HFFc6 (cell line): ENCODE measurements around the gene RNF215. TPM values are rescaled to one million over a fixed set of nuclear protein-coding genes. Genes with fewer than 3 reads are reported as not detected.

Experiments
- DNase-seq: peaks from one replicate; pipeline ENCODE4 v3.0.0-alpha.2; 2018
- H3K27ac Mint-ChIP-seq: 2 replicates; pipeline ENCODE4 v1.8.0; 2020; ENCODE audit warnings: mild to moderate bottlenecking, mixed read lengths
- H3K27me3 Mint-ChIP-seq: 2 replicates; pipeline ENCODE4 v1.8.0; 2021; ENCODE audit warnings: mild to moderate bottlenecking, moderate library complexity, mixed read lengths; ENCODE audit not compliant: insufficient read depth
- H3K36me3 Mint-ChIP-seq: 2 replicates; pipeline ENCODE4 v1.8.0; 2021; ENCODE audit warnings: low read depth, mixed read lengths
- H3K4me1 Mint-ChIP-seq: 2 replicates; pipeline ENCODE4 v1.8.0; 2020; ENCODE audit warnings: low read depth, mixed read lengths
- H3K4me3 Mint-ChIP-seq: 2 replicates; pipeline ENCODE4 v1.8.0; 2020; ENCODE audit warnings: mild to moderate bottlenecking, moderate library complexity, mixed read lengths
- H3K9me3 Mint-ChIP-seq: 2 replicates; pipeline ENCODE4 v1.8.0; 2020; ENCODE audit warnings: mild to moderate bottlenecking, mixed read lengths
- CTCF ChIP-seq: fragments of 200-600 bp; sonication (generic); IDR thresholded peaks from 2 replicates; pipeline ENCODE4 v1.5.0; 2021; ENCODE audit warnings: antibody characterized with exemption, mild to moderate bottlenecking
- total RNA-seq, 6 experiments: library from RNA; stranded (reverse); fragmentation: NEBNext Ultra II Directional; extraction: Animal tissue kit (Norgen Biotek cat#: 25700); gene quantifications; 2 replicates in 1 of 6; 3 replicates in 5 of 6; pipeline ENCODE4 v1.2.3, GENCODE V29; 2021

Gene RNF215
- total RNA-seq, 6 experiments from 2014 or later, result 12.7 to 18.9 (median 15.3) TPM

GRCh38 chr22:30420347-30421125, 33.3 kb upstream of the RNF215 start:
- peak; percentile 79 for DNase-seq
- H3K27ac Mint-ChIP-seq, result peak overlapping the region; percentile 94
- H3K4me1 Mint-ChIP-seq, result peaks cover 68% of the 10 kb centered on the region
- H3K36me3 Mint-ChIP-seq, result peaks cover 27% of the 10 kb centered on the region
- H3K27me3 Mint-ChIP-seq, result peaks cover 3% of the 10 kb centered on the region
- peak overlapping the region; percentile 57 for H3K4me3 Mint-ChIP-seq
- TF ChIP-seq CTCF, result no peak
- H3K9me3 Mint-ChIP-seq, result no peaks in the 10 kb centered on the region

- TF ChIP-seq CTCF, result no peak
- no peak for DNase-seq
- peaks cover 44% of the 10 kb centered on the region for H3K36me3 Mint-ChIP-seq
- H3K9me3 Mint-ChIP-seq, result no peaks in the 10 kb centered on the region
- H3K4me1 Mint-ChIP-seq, result peaks cover 70% of the 10 kb centered on the region
- H3K4me3 Mint-ChIP-seq, result no peak overlapping the region
- H3K27me3 Mint-ChIP-seq, result peaks cover under 1% of the 10 kb centered on the region
- H3K27ac Mint-ChIP-seq, result peak overlapping the region; percentile 80
These were observed 29.6 kb upstream of the RNF215 start for GRCh38 chr22:30416837-30417236.

- no peak for DNase-seq
- Mint-ChIP-seq H3K36me3 (peaks cover 47% of the 10 kb centered on the region), H3K4me1 (peaks cover 69% of the 10 kb centered on the region), H3K9me3 (no peaks in the 10 kb centered on the region), H3K27ac (peak overlapping the region; percentile 80), H3K4me3 (no peak overlapping the region; the same call in 1 of the 2 replicates), H3K27me3 (no peaks in the 10 kb centered on the region; the same call in 1 of the 2 replicates)
- TF ChIP-seq CTCF, result no peak
These were observed 29.2 kb upstream of the RNF215 start for GRCh38 chr22:30416403-30416802.

GRCh38 chr22:30414525-30415047, 27.4 kb upstream of the RNF215 start:
- no peak overlapping the region for H3K4me3 Mint-ChIP-seq
- peak overlapping the region; percentile 74 for H3K27ac Mint-ChIP-seq
- H3K4me1 Mint-ChIP-seq, result peaks cover 52% of the 10 kb centered on the region
- peaks cover 47% of the 10 kb centered on the region for H3K36me3 Mint-ChIP-seq
- no peak for TF ChIP-seq CTCF
- DNase-seq, result peak; percentile 35
- no peaks in the 10 kb centered on the region for H3K9me3 Mint-ChIP-seq
- no peaks in the 10 kb centered on the region; the same call in 1 of the 2 replicates for H3K27me3 Mint-ChIP-seq

GRCh38 chr22:30413745-30414524, 26.7 kb upstream of the RNF215 start:
- H3K27ac Mint-ChIP-seq, result peak overlapping the region; percentile 74
- DNase-seq, result no peak
- peaks cover 53% of the 10 kb centered on the region for H3K4me1 Mint-ChIP-seq
- TF ChIP-seq CTCF, result no peak
- no peak overlapping the region for H3K4me3 Mint-ChIP-seq
- peaks cover 48% of the 10 kb centered on the region for H3K36me3 Mint-ChIP-seq
- H3K9me3 Mint-ChIP-seq, result no peaks in the 10 kb centered on the region
- no peaks in the 10 kb centered on the region; the same call in 1 of the 2 replicates for H3K27me3 Mint-ChIP-seq
